Mesodermal cell (in vitro differentiated cells): ENCODE data around the gene RHEB.
A peak's percentile ranks its signal among the peaks of the same experiment; 100 is the strongest.

Source experiments
- H3K27ac ChIP-seq: 2 replicates; pipeline ENCODE4 v1.7.0; 2013; ENCODE audit warnings: mild to moderate bottlenecking, low read depth, low read length, moderate library complexity; ENCODE audit not compliant: severe bottlenecking
- H3K36me3 ChIP-seq: 2 replicates; pipeline ENCODE4 v1.7.1; 2013; ENCODE audit warnings: mild to moderate bottlenecking, low read length, moderate library complexity; ENCODE audit not compliant: control insufficient read depth, insufficient read depth
- H3K4me1 ChIP-seq: one replicate; pipeline ENCODE4 v1.7.1; 2013; ENCODE audit warnings: mild to moderate bottlenecking, low read length; ENCODE audit not compliant: insufficient read depth, control insufficient read depth, poor library complexity, severe bottlenecking
- H3K4me3 ChIP-seq: 2 replicates; pipeline ENCODE4 v1.7.0; 2013; ENCODE audit warnings: low read length, control low read depth, mild to moderate bottlenecking; ENCODE audit not compliant: insufficient read depth, poor library complexity, severe bottlenecking; ENCODE audit errors: extremely low read depth
- H3K9me3 ChIP-seq: 2 replicates; pipeline ENCODE4 v1.7.1; 2013; ENCODE audit warnings: mild to moderate bottlenecking, low read length, moderate library complexity; ENCODE audit not compliant: control insufficient read depth
- WGBS, 2 experiments: methylation state at CpG; one replicate each; pipeline ENCODE4 v1.1.5; 2013; ENCODE audit warnings: missing lambda C conversion rate in 2 of 2; ENCODE audit not compliant: insufficient coverage in 2 of 2; 5-methylcytosine and 5-hydroxymethylcytosine counted together

The RHEB gene

DNA sequence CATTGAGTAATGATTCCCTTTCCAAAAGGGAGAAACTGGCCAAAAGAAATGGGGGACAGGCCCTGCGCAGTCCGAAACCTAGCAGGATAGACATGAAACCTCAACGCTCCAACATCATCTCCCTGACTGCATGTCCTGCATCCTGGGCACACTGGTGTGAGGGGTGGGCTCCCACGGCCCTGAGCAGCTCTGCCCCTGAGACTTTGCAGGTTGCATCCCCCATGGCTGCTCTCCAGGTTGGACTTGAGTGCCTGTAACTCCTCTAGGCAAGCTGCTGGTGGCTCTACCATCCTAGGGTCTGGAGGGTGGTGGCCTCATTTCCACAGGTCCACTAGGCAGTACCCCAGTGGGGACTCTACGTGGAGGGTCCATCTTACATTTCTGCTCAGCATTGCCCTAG lies 63.4 kb downstream of the RHEB start:
- Histone ChIP-seq H3K4me1 (peaks cover 7% of the 10 kb centered on the region), H3K9me3 (peaks cover 6% of the 10 kb centered on the region), H3K36me3 (no peaks in the 10 kb centered on the region), H3K4me3 (no peak overlapping the region), H3K27ac (no peak overlapping the region)
- WGBS, 2 experiments, result 89 to 91% methylated on average over 4 to 5 of the region's 5 CpGs

DNA sequence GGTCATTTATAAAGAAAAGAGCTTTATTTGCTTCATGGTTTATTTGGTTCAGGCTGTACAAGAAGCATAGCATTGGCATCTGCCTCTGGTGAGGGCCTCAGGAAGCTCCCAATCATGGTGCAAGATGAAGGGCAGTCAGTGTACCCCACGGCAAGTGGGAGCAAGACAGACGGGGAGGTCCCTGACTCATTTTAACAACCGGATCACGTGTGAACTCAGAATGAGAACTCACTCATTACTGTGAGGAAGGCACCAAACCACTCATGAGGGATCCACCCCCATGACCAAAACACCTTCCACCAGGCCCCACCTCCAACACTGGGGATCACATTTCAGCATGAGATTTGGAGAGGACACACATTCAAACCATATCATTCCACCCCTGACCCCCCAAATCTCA lies 64.0 kb downstream of the RHEB start:
- peaks cover 6% of the 10 kb centered on the region for H3K9me3 ChIP-seq
- H3K27ac ChIP-seq, result no peak overlapping the region
- H3K4me3 ChIP-seq, result no peak overlapping the region
- 89 to 98% methylated on average over 4 of the region's 4 CpGs for WGBS, 2 experiments
- H3K4me1 ChIP-seq, result peaks cover 4% of the 10 kb centered on the region
- no peaks in the 10 kb centered on the region for H3K36me3 ChIP-seq

DNA sequence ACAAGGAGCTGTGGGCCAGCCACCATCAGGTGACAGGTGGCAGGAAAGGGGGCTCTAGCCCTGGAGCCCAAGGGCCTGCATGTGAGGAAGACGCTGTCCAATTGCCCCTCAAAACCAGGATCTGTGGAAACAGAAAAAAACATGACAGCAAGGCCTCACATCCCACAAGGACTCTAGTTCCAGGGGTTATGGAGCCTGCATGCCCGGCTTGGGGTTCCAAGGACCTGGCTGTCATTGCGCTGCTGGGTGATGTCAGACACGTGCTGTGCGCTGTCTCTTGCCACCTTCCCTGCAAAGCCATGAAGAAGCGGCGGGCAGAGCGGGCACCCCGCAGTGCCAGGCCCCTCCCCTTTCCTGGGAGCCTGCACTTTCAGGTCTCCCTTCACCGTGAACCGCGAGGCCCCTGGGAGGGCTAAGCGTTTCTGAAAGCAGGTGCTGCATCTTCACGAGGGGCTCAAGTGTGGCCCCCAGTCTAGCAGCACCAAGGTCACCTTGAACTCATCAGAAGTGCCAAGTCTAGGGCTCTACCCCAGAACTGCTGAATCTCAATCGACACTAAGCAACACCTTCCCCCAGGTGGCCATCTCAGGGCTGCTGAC lies 64.7 kb downstream of the RHEB start:
- 84 to 90% methylated on average over 14 to 15 of the region's 15 CpGs for WGBS, 2 experiments

DNA sequence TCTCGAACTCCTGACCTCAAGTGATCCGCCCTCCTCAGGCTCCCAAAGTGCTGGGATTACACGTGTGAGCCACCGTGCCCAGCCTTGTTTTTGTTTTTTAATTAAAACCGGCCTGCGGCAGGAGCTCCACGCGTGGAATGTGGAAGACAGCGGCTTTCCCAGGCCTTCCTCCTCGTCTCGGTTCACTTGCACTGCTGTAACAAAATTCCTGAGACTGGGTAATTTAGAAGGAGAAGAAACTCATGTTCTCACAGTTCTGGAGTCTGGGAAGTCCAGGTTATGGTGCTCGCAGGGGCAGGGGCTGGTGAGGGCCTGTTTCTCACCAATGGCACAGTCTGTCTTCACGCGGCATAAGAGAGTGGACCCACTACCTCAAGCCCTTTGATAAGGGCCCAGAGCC lies 65.4 kb downstream of the RHEB start:
- no peaks in the 10 kb centered on the region for H3K36me3 ChIP-seq
- WGBS, 2 experiments, result 90 to 96% methylated on average over 13 to 14 of the region's 14 CpGs
- peaks cover 6% of the 10 kb centered on the region for H3K9me3 ChIP-seq
- H3K4me1 ChIP-seq, result no peaks in the 10 kb centered on the region
- H3K27ac ChIP-seq, result no peak overlapping the region
- no peak overlapping the region for H3K4me3 ChIP-seq

More for the DNA sequence above, 64.7 kb downstream of the RHEB start:
- H3K27ac ChIP-seq, result no peak overlapping the region
- H3K4me3 ChIP-seq, result no peak overlapping the region
- peaks cover 6% of the 10 kb centered on the region for H3K9me3 ChIP-seq
- H3K36me3 ChIP-seq, result no peaks in the 10 kb centered on the region
- H3K4me1 ChIP-seq, result no peaks in the 10 kb centered on the region

DNA sequence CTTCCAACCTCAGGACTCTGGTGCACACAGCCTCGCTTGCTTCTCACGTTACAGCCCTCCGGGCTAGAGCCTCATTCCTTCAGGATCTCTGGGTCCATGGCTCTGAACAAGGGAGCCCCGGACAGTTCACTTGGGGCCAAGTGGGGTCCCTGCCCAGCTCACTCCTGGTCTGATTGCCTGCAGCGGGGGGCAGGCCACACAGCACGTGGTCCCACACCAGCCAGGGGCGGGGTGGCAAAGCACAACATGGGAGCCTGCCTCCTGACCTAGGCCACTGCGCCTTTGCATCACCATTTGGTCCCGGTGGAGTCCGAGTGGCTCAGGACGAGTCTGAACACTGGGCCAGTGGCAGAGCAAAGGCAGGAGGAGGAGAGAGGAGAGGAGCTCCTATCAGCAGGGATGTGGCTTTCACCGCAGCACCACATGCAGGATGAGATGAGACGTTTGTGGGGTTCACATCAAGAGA lies 66.3 kb downstream of the RHEB start:
- no peak overlapping the region for H3K27ac ChIP-seq
- no peak overlapping the region for H3K4me3 ChIP-seq
- WGBS, 2 experiments, result 85 to 88% methylated on average over 11 to 12 of the region's 13 CpGs
- H3K4me1 ChIP-seq, result no peaks in the 10 kb centered on the region
- no peaks in the 10 kb centered on the region for H3K36me3 ChIP-seq
- H3K9me3 ChIP-seq, result peaks cover 6% of the 10 kb centered on the region

DNA sequence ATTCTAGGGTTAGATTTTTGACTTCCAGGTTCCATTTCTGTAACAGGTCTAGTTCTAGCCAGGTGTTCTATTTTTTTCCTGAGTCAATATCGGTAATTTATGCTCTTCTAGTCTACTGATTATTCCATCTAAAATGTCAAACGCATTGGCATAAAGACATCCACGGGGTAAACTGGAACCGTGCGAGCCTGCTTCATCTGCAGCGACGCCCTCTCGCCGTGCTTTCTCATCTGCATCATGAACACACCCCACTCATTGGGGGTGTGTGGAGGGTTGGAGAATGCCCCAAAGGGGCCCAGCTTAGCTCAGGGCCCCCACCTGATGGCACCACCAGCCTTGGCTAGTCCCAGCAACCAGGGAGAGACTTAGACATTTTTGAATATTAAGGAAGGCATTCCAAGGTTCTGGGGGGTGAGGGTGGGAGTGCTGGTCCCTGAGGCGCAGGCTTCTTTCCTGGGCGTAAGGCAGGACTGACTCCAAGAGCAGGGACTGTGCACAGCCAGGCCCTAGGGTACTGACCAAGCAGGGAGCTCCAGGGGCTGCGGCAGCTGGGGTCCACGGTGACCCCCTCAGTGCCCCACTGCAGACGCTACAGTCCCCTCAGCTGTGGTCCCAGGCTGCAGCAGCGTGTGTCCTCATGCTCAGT lies 66.9 kb downstream of the RHEB start:
- Histone ChIP-seq H3K4me1 (no peaks in the 10 kb centered on the region), H3K9me3 (peaks cover 3% of the 10 kb centered on the region), H3K27ac (no peak overlapping the region), H3K4me3 (no peak overlapping the region), H3K36me3 (no peaks in the 10 kb centered on the region)
- WGBS, 2 experiments, result 79 to 86% methylated on average over 11 of the region's 15 CpGs

DNA sequence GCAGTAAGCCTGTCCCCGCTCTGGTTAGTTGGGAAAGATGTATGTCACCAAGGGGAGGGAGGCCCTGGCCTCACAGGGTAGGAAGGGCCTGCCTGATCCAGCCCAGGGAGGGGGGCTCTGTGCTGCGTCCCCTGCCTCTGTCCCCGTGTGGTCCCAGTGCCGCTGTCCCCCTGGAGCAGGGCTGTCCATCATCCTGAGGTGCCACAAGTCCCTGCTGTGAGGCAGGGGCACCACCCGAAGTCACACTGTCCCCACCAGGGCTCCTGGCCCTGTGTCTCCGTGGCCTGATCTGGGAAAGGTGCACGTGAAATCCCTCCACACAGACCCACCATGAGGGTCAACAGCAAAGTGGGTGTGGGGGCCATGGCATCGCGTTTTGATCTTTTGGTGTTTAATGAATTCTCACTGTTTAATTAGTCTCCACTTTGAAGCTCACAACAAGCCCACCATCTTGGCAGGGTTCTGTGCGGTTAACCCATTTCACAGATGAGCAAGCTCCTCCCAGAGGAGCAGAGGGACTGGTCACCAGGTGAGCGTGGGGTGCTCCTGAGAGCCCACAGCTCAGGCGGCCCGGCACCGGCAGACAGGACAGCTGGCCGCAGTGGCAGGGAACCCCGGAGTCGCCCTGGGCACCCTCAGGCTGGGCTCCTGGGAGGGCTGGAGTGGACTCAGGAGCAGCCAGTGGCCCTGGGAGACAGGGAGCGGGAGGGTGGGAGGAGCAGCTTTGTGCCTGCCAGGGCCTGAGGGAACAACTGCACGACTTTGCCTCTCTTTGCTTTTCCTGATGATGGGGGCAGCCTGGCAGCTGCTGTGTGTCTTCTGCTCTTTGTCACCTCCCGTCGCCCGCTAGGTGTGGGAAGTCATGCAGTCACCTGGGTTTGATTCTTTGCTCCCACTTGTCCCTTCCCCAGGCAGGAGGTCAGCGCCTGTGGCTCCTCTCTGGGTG lies 67.8 kb downstream of the RHEB start:
- Histone ChIP-seq H3K4me1 (no peaks in the 10 kb centered on the region), H3K9me3 (no peaks in the 10 kb centered on the region), H3K36me3 (no peaks in the 10 kb centered on the region), H3K4me3 (no peak overlapping the region), H3K27ac (no peak overlapping the region)
- 89 to 91% methylated on average over 18 of the region's 23 CpGs for whole genome bisulfite sequencing, 2 experiments

DNA sequence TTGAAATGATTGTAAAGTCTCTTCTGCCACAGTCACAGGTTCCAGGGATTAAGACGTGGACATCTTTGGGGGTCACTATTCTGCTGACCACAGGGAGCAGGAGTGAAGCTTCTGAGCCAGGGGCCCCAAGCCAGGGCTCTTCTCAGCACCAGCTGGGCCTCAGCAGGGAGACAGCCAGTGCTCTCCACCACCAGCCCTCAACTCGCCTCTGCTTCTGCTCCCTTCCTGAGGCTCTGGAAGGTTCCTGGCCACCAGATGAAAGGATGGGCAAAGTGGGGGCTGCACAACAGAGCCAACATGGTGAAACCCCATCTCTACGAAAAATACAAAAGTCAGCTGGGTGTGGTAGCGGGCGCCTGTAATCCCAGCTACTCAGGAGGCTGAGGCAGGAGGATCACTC lies 68.5 kb downstream of the RHEB start:
- H3K9me3 ChIP-seq, result no peaks in the 10 kb centered on the region
- H3K4me1 ChIP-seq, result no peaks in the 10 kb centered on the region
- 82 to 96% methylated on average over 4 of the region's 5 CpGs for WGBS, 2 experiments
- no peaks in the 10 kb centered on the region for H3K36me3 ChIP-seq
- H3K4me3 ChIP-seq, result no peak overlapping the region
- no peak overlapping the region for H3K27ac ChIP-seq

DNA sequence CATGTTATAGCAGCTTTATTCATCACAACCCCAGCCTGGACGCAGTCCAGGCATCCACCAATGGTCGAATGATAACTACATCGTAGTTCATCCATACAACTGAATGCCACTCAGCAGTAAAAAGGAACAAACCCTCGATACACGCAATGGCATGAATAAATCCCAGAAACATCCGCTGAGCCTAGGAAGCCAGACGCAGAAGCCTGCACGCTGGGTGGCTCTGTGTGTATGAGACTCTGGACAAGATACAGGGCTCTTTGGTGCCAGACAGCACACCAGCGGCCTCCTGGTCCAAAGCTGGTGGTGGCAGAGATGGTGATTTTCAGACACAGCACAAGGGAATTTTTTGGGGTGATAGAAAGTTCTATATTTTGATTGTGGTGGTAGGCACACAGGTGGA lies 69.7 kb downstream of the RHEB start:
- H3K36me3 ChIP-seq, result no peaks in the 10 kb centered on the region
- H3K4me1 ChIP-seq, result no peaks in the 10 kb centered on the region
- H3K27ac ChIP-seq, result no peak overlapping the region
- no peaks in the 10 kb centered on the region for H3K9me3 ChIP-seq
- 87 to 98% methylated on average over 9 of the region's 9 CpGs for WGBS, 2 experiments
- no peak overlapping the region for H3K4me3 ChIP-seq

DNA sequence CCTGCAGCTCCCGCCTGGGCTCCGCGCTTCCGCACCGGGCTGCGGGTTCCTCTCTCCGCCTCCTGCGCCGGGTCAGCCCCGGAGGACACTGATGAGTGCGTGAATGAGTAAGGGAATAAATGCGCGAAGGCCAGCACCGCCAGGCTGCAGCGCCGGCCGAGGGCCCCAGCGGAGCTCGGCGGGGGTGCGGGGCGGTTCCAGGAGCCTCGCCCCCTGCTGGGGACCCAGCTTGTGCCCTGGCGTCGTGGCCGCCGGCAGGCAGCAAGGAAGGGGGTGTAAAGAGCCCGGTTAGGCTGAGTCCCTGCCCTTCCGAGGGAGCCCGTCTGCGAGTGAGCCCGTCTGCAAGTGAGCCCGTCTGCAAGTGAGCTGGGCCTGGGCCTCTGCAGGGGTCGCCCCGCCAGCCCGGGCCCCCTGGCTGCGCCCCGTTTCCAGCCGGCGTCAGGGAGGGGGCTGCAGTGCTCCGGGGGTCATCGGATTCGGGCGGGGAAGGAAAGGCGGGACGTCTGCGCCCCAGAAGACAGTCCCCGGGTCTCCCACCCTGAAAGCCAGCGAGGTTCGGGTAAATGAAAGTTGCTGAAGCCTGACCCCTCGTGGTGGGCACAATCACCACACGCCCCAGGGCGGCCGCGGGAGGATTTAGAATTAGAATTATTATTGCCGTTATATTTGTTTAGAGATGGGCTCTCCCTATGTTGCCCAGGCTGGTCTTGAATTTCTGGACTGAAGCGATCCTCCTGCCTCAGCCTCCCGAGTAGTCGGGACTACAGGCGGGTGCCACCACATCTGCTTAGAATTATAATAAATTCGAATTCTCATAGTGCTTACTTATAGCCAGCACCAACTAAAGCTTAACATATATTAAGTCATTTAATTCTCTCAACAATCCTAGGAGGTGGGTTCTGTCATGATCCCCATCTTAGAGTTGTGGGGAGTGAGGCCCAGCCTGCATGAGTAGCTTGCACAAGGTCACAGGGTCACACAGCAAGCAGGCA lies 71.1 kb downstream of the RHEB start:
- H3K9me3 ChIP-seq, result no peaks in the 10 kb centered on the region
- peak overlapping the region; percentile 37 for H3K4me3 ChIP-seq
- 10 to 14% methylated on average over 41 to 53 of the region's 61 CpGs for WGBS, 2 experiments
- no peaks in the 10 kb centered on the region for H3K4me1 ChIP-seq
- H3K27ac ChIP-seq, result no peak overlapping the region
- H3K36me3 ChIP-seq, result no peaks in the 10 kb centered on the region
